PFSK-1 (cell line): Measurements from ENCODE around the gene BCAR3.

Source experiments
- POLR2AphosphoS5 ChIP-seq: IDR thresholded peaks from 2 replicates; pipeline ENCODE4 v1.6.1; 2012; ENCODE audit warnings: low read depth, mild to moderate bottlenecking, control low read depth, low read length, moderate library complexity
- SIN3A ChIP-seq: IDR thresholded peaks from 2 replicates; pipeline ENCODE4 v1.6.1; 2012; ENCODE audit warnings: mild to moderate bottlenecking, low read length, moderate library complexity, borderline replicate concordance; ENCODE audit not compliant: insufficient read depth
- TAF1 ChIP-seq: IDR thresholded peaks from 2 replicates; pipeline ENCODE4 v1.6.1; 2012; ENCODE audit warnings: low read length, control low read depth, borderline replicate concordance; ENCODE audit not compliant: insufficient read depth

GRCh38 chr1:93686504-93687250 is 5.0 kb upstream of the BCAR3 start:
- TF ChIP-seq POLR2AphosphoS5, result no peak
- TF ChIP-seq TAF1, result no peak
- no peak for TF ChIP-seq SIN3A
